ENCODE results near the gene CDH23.

- no peak for TF ChIP-seq POLR2A (IDR thresholded peaks at IDR 0.05; ENCODE audit: low read length)
- no peak for TF ChIP-seq GATA1 (IDR thresholded peaks at IDR 0.05; ENCODE audit: low read depth, low read length)
Measured at GRCh38 chr10:71433768-71434744, 37.3 kb downstream of the CDH23 start.

All from erythroblast (primary cell).